AG04450 (cell line): ENCODE results near the gene SLC34A1. TPM values are rescaled to one million over a fixed set of nuclear protein-coding genes. Genes with fewer than 3 reads are reported as not detected.

Experiments
- CTCF ChIA-PET: fragments of 300-600, 350-600 bp; formaldehyde crosslinking; extraction: SDS; loops from one replicate; lab custom pipeline; 2022; ENCODE audit warnings: antibody characterized with exemption, inconsistent platforms; lab: Charles Lee
- POLR2A ChIA-PET: fragments of 350-600 bp; formaldehyde crosslinking; extraction: SDS; loops from one replicate; lab custom pipeline; 2021; ENCODE audit warnings: antibody characterized with exemption, inconsistent platforms; lab: Yijun Ruan, JAX
- DNase-seq: peaks from one replicate; pipeline ENCODE4 v3.0.0-alpha.2; 2011; ENCODE audit warnings: low read depth, low spot score
- H3K27ac ChIP-seq: one replicate; pipeline ENCODE4 v1.5.1; 2012; ENCODE audit warnings: low read depth, low read length, control low read depth
- H3K27me3 ChIP-seq: one replicate; pipeline ENCODE4 v1.6.0; 2012; ENCODE audit warnings: low read length; ENCODE audit not compliant: control insufficient read depth, insufficient read depth
- H3K4me3 ChIP-seq: 2 replicates; pipeline ENCODE4 v1.5.1; 2011; ENCODE audit warnings: mild to moderate bottlenecking, low read depth, low read length, control low read depth
- H3K9me3 ChIP-seq: 2 replicates; pipeline ENCODE4 v1.5.1; 2012; ENCODE audit warnings: low read length; ENCODE audit not compliant: control insufficient read depth, insufficient read depth
- CTCF ChIP-seq: IDR thresholded peaks from 2 replicates; pipeline ENCODE4 v1.5.1; 2011; ENCODE audit warnings: low read depth, low read length, control low read depth, inconsistent platforms
- polyA plus RNA-seq: library from polyadenylated mRNA; depleted of rRNA; stranded (reverse); fragments of >200 nt; gene quantifications from 2 replicates; pipeline ENCODE4 v1.2.3, GENCODE V29; 2011

SLC34A1 gene
- polyA plus RNA-seq, 1 experiment, result not detected

GRCh38 chr5:177434437-177434836, 50.2 kb downstream of the SLC34A1 start:
- ChIA-PET POLR2A (interaction anchor here (0.8 kb wide), 1 partner anchor 10 kb away, joined by 3 read pairs; no protein-coding TSS in a partner anchor), CTCF (interaction anchor here (1.4 kb wide), 1 partner anchor 23 kb away, joined by 3 read pairs; no protein-coding TSS in a partner anchor)
- Histone ChIP-seq H3K4me3 (no peak overlapping the region), H3K27me3 (no peaks in the 10 kb centered on the region), H3K9me3 (no peaks in the 10 kb centered on the region; the same call in 1 of the 2 replicates), H3K27ac (no peak overlapping the region)
- no peak for TF ChIP-seq CTCF
- no peak for DNase-seq

- Histone ChIP-seq H3K27ac (no peak overlapping the region), H3K4me3 (no peak overlapping the region), H3K9me3 (no peaks in the 10 kb centered on the region; the same call in 1 of the 2 replicates), H3K27me3 (no peaks in the 10 kb centered on the region)
- no peak for DNase-seq
- ChIA-PET CTCF (no interaction called here), POLR2A (interaction anchor here (0.8 kb wide), 1 partner anchor 9 kb away, joined by 3 read pairs; no protein-coding TSS in a partner anchor)
- no peak for TF ChIP-seq CTCF
Measured at GRCh38 chr5:177434942-177435738, 50.9 kb downstream of the SLC34A1 start.

- TF ChIP-seq CTCF, result no peak
- Histone ChIP-seq H3K4me3 (no peak overlapping the region), H3K27me3 (no peaks in the 10 kb centered on the region), H3K27ac (no peak overlapping the region), H3K9me3 (no peaks in the 10 kb centered on the region; the same call in 1 of the 2 replicates)
- DNase-seq, result no peak
- CTCF ChIA-PET, result no interaction called here
- POLR2A ChIA-PET, result no interaction called here
Measured at GRCh38 chr5:177435847-177436536, 51.8 kb downstream of the SLC34A1 start.

GRCh38 chr5:177437623-177438022, 53.4 kb downstream of the SLC34A1 start:
- ChIA-PET CTCF (interaction anchor here (1.7 kb wide), 1 partner anchor 47 kb away, joined by 7 read pairs; no protein-coding TSS in a partner anchor), POLR2A (interaction anchor here (0.7 kb wide), 1 partner anchor 48 kb away, joined by 3 read pairs; no protein-coding TSS in a partner anchor)
- H3K9me3 ChIP-seq, result no peaks in the 10 kb centered on the region; the same call in 1 of the 2 replicates
- no peaks in the 10 kb centered on the region for H3K27me3 ChIP-seq
- H3K4me3 ChIP-seq, result no peak overlapping the region
- no peak overlapping the region for H3K27ac ChIP-seq
- DNase-seq, result no peak
- no peak for TF ChIP-seq CTCF
